H1 (cell line): ENCODE measurements around the gene MEF2C. TPM values are rescaled to one million over a fixed set of nuclear protein-coding genes. Genes with fewer than 3 reads are reported as not detected.

Experiments
- JUND ChIP-seq: IDR thresholded peaks from 2 replicates; pipeline ENCODE4 v1.6.1; 2011; ENCODE audit warnings: mild to moderate bottlenecking, improper control_type of control experiment, low read length
- polyA plus RNA-seq, 7 experiments: library from polyadenylated mRNA; depleted of rRNA in 3 of 7; stranded (reverse) in 5 of 7; unstranded in 2 of 7; fragments of >200 nt in 5 of 7; fragments of 200-250 nt in 2 of 7; gene quantifications; 1 replicate in 5 of 7; 2 replicates in 1 of 7; 4 replicates in 1 of 7; pipeline versions ENCODE4 v1.2.1 to v1.2.3, GENCODE V29; 2011 to 2013; ENCODE audit warnings: missing spikeins in 2 of 7, mixed read lengths in 2 of 7
- total RNA-seq: library from RNA; stranded (reverse); fragmentation: NEBNext Ultra II Directional; extraction: Animal tissue kit (Norgen Biotek cat#: 25700); gene quantifications from 2 replicates; pipeline ENCODE4 v1.2.1, GENCODE V29; 2021

MEF2C gene
- total and polyA plus RNA-seq, 2 of the 8 experiments (the other 6 are each of a cell fraction or from before 2014, with no cell fraction given), result 0.59 to 0.99 TPM

DNA sequence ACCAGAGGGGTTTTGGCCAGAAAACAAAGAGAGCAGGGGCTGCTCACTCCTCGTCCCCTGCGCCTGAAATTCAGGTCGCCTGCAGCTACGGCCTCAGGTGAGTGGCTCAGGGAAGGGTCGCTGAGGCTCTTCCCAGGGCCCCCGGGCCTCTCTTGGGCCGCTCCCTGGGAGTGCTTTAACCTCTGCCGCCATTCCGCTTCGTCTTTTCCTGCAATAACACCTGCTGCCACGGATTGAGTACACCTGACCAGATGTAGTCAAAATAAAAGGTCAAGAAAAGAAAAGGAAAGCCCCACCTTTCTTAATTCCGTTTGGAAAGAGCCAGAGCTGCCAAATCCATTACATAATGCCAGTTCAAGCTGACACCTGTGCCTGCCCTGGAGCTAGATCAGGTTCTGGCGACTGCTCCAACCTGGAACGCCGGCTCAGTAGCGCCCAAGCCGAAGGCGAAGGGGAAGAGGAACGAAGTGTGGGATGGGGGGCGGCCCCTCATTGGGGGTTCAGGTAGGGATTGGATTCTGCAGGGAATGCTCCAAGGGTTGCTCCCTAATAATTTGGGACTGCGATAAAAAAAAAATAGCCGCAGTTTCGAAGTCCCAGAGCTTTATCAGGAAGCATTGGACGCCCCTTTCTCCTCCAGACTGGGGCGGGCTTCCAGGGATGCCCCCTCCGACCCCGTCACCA is 193.9 kb downstream of the MEF2C start (continued):
- TF ChIP-seq JUND, result no peak
- TF ChIP-seq, all 59 proteins: peak for 8
